HEK293 (cell line): ENCODE results near the gene ARHGAP22.

Experiments used
- CTCF ChIA-PET: fragments of 350-600 bp; formaldehyde crosslinking; extraction: SDS; loops from one replicate; lab custom pipeline; 2021; ENCODE audit warnings: antibody characterized with exemption; lab: Yijun Ruan, JAX
- POLR2A ChIA-PET: fragments of 300-600 bp; formaldehyde crosslinking; extraction: SDS; loops from one replicate; lab custom pipeline; 2020; ENCODE audit warnings: antibody characterized with exemption, inconsistent platforms; lab: Yijun Ruan, JAX
- H3K27ac ChIP-seq: fragments of 200-500 bp; sonication (Bioruptor generic); 2 replicates; pipeline ENCODE4 v1.5.1; 2014; ENCODE audit warnings: low read depth, low read length, control low read depth, inconsistent platforms; ENCODE audit errors: extremely low read depth
- H3K36me3 ChIP-seq, 2 experiments: fragments of 200-500 bp in 1 of 2; sonication (Bioruptor generic) in 1 of 2; 1 replicate in 1 of 2; 2 replicates in 1 of 2; pipeline ENCODE4 v1.5.1; 2014 to 2017; ENCODE audit warnings: inconsistent platforms in 2 of 2, low read length in 2 of 2; ENCODE audit not compliant: control insufficient read depth in 2 of 2, insufficient read depth in 1 of 2
- H3K4me1 ChIP-seq: fragments of 200-500 bp; sonication (Bioruptor generic); 2 replicates; pipeline ENCODE4 v1.5.1; 2014; ENCODE audit warnings: mild to moderate bottlenecking, low read length, inconsistent platforms; ENCODE audit not compliant: control insufficient read depth, insufficient read depth
- H3K4me3 ChIP-seq: 2 replicates; pipeline ENCODE4 v1.5.1; 2011; ENCODE audit warnings: low read depth, mild to moderate bottlenecking, control low read depth, low read length, moderate library complexity
- H3K9me3 ChIP-seq: fragments of 200-500 bp; sonication (Bioruptor generic); 2 replicates; pipeline ENCODE4 v1.5.1; 2014; ENCODE audit warnings: low read depth, low read length, inconsistent platforms; ENCODE audit not compliant: control insufficient read depth, insufficient read depth
- CTCF ChIP-seq: fragments of 450-650 bp; formaldehyde crosslinking; IDR thresholded peaks from 2 replicates; pipeline ENCODE4 v1.5.1; 2016; ENCODE audit warnings: missing biosample characterization, missing genetic modification characterization
- GFI1B ChIP-seq: fragments of 450-650 bp; formaldehyde crosslinking; IDR thresholded peaks from 2 replicates; pipeline ENCODE4 v1.5.1; 2016; ENCODE audit warnings: missing biosample characterization, missing genetic modification characterization
- GLI4 ChIP-seq: fragments of 450-650 bp; formaldehyde crosslinking; IDR thresholded peaks from 2 replicates; pipeline ENCODE4 v1.5.1; 2016; ENCODE audit warnings: missing biosample characterization, missing genetic modification characterization
- GLIS1 ChIP-seq: fragments of 450-650 bp; formaldehyde crosslinking; IDR thresholded peaks from 2 replicates; pipeline ENCODE4 v1.5.1; 2016; ENCODE audit warnings: missing biosample characterization, missing genetic modification characterization
- HOXD13 ChIP-seq: sonication (generic); formaldehyde crosslinking; IDR thresholded peaks from 2 replicates; pipeline ENCODE4 v1.8.0; 2022; ENCODE audit warnings: missing genetic modification reagents, borderline replicate concordance
- IKZF3 ChIP-seq: fragments of 450-650 bp; IDR thresholded peaks from 2 replicates; pipeline ENCODE4 v1.5.0; 2018; ENCODE audit warnings: missing biosample characterization, mild to moderate bottlenecking, missing genetic modification characterization, moderate library complexity
- KLF10 ChIP-seq: fragments of 450-650 bp; IDR thresholded peaks from 2 replicates; pipeline ENCODE4 v1.5.1; 2018; ENCODE audit warnings: missing biosample characterization, mild to moderate bottlenecking, missing genetic modification characterization
- SP3 ChIP-seq: fragments of 450-650 bp; formaldehyde crosslinking; IDR thresholded peaks from 2 replicates; pipeline ENCODE4 v1.5.1; 2016; ENCODE audit warnings: missing biosample characterization, missing genetic modification characterization
- YY1 ChIP-seq: fragments of 450-650 bp; formaldehyde crosslinking; IDR thresholded peaks from 2 replicates; pipeline ENCODE4 v1.5.1; 2018; ENCODE audit warnings: missing biosample characterization, missing genetic modification characterization
- ZBTB26 ChIP-seq: fragments of 450-650 bp; formaldehyde crosslinking; optimal IDR thresholded peaks from 2 replicates; pipeline ENCODE3; 2016; ENCODE audit warnings: missing biosample characterization, mild to moderate bottlenecking, missing genetic modification characterization
- ZBTB44 ChIP-seq: fragments of 450-650 bp; IDR thresholded peaks from 2 replicates; pipeline ENCODE4 v1.5.1; 2018; ENCODE audit warnings: missing biosample characterization, mild to moderate bottlenecking, missing genetic modification characterization
- ZBTB8A ChIP-seq: fragments of 450-650 bp; formaldehyde crosslinking; IDR thresholded peaks from 2 replicates; pipeline ENCODE4 v1.5.1; 2016; ENCODE audit warnings: missing biosample characterization, missing genetic modification characterization
- ZFP69B ChIP-seq: fragments of 450-650 bp; formaldehyde crosslinking; IDR thresholded peaks from 2 replicates; pipeline ENCODE4 v1.5.1; 2016; ENCODE audit warnings: missing biosample characterization, missing genetic modification characterization
- ZIC2 ChIP-seq: fragments of 450-650 bp; formaldehyde crosslinking; IDR thresholded peaks from 2 replicates; pipeline ENCODE4 v1.5.1; 2016; ENCODE audit warnings: missing biosample characterization, missing genetic modification characterization
- ZNF121 ChIP-seq: fragments of 450-650 bp; formaldehyde crosslinking; IDR thresholded peaks from 2 replicates; pipeline ENCODE4 v1.5.1; 2016; ENCODE audit warnings: missing biosample characterization, missing genetic modification characterization
- ZNF202 ChIP-seq: fragments of 450-650 bp; formaldehyde crosslinking; IDR thresholded peaks from 2 replicates; pipeline ENCODE4 v1.5.1; 2016; ENCODE audit warnings: missing biosample characterization, missing genetic modification characterization, borderline replicate concordance
- ZNF211 ChIP-seq: fragments of 450-650 bp; formaldehyde crosslinking; IDR thresholded peaks from 2 replicates; pipeline ENCODE4 v1.5.1; 2016; ENCODE audit warnings: low read depth, missing biosample characterization, missing genetic modification characterization
- ZNF214 ChIP-seq: fragments of 450-650 bp; formaldehyde crosslinking; IDR thresholded peaks from 2 replicates; pipeline ENCODE4 v1.5.1; 2017; ENCODE audit warnings: missing biosample characterization, mild to moderate bottlenecking, missing genetic modification characterization, borderline replicate concordance
- ZNF366 ChIP-seq: fragments of 450-650 bp; formaldehyde crosslinking; conservative IDR thresholded peaks from 2 replicates; pipeline ENCODE4 v1.5.1; 2016; ENCODE audit warnings: missing biosample characterization, missing genetic modification characterization
- ZNF521 ChIP-seq: fragments of 450-650 bp; formaldehyde crosslinking; IDR thresholded peaks from 2 replicates; pipeline ENCODE4 v1.5.1; 2017; ENCODE audit warnings: missing biosample characterization, mild to moderate bottlenecking, missing genetic modification characterization
- ZNF548 ChIP-seq: fragments of 450-650 bp; formaldehyde crosslinking; IDR thresholded peaks from 2 replicates; pipeline ENCODE4 v1.5.1; 2016; ENCODE audit warnings: missing biosample characterization, missing genetic modification characterization
- ZNF558 ChIP-seq: fragments of 450-650 bp; formaldehyde crosslinking; IDR thresholded peaks from 2 replicates; pipeline ENCODE4 v1.5.1; 2016; ENCODE audit warnings: missing biosample characterization, missing genetic modification characterization
- ZNF600 ChIP-seq: fragments of 450-650 bp; formaldehyde crosslinking; IDR thresholded peaks from 2 replicates; pipeline ENCODE4 v1.5.1; 2016; ENCODE audit warnings: missing biosample characterization, missing genetic modification characterization
- ZNF645 ChIP-seq: fragments of 450-650 bp; formaldehyde crosslinking; IDR thresholded peaks from 2 replicates; pipeline ENCODE4; 2016; ENCODE audit warnings: missing biosample characterization, missing genetic modification characterization
- ZNF670 ChIP-seq: fragments of 450-650 bp; formaldehyde crosslinking; IDR thresholded peaks from 2 replicates; pipeline ENCODE4 v1.5.1; 2016; ENCODE audit warnings: missing biosample characterization, missing genetic modification characterization, low read depth
- TF ChIP-seq, protein P1 (sequence below): fragments of 450-650 bp; formaldehyde crosslinking; IDR thresholded peaks from 2 replicates; pipeline ENCODE4 v1.5.1; 2016; ENCODE audit warnings: missing biosample characterization, missing genetic modification characterization
- TF ChIP-seq, protein P2 (sequence below): fragments of 450-650 bp; formaldehyde crosslinking; IDR thresholded peaks from 2 replicates; pipeline ENCODE4 v1.5.1; 2017; ENCODE audit warnings: missing biosample characterization, missing genetic modification characterization

Gene ARHGAP22

GRCh38 chr10:48445932-48446331 lies 158.9 kb downstream of the ARHGAP22 start:
- ChIA-PET POLR2A (no interaction called here), CTCF (interaction anchor here (0.9 to 2.9 kb wide), 5 partner anchors 58 to 212 kb away, joined by 4 to 21 read pairs (median 5); no protein-coding TSS in a partner anchor)
- Histone ChIP-seq H3K27ac (no peak overlapping the region), H3K4me1 (no peaks in the 10 kb centered on the region), H3K36me3 (peaks cover 0 to 21% of the 10 kb centered on the region in 2 experiments; a peak in 1 of 3 replicates), H3K9me3 (no peaks in the 10 kb centered on the region), H3K4me3 (no peak overlapping the region)
- no peak for TF ChIP-seq ZNF600 (tag by site-specific recombination)
- no peak for TF ChIP-seq ZNF558 (tag by site-specific recombination)
- no peak for TF ChIP-seq ZNF521 (tag by site-specific recombination)
- no peak for TF ChIP-seq ZBTB8A (tag by site-specific recombination)
- TF ChIP-seq ZNF670 (tag by site-specific recombination) = no peak
- TF ChIP-seq GLI4 (tag by site-specific recombination) = no peak
- no peak for TF ChIP-seq ZNF202 (tag by site-specific recombination)
- TF ChIP-seq, protein P1, sequence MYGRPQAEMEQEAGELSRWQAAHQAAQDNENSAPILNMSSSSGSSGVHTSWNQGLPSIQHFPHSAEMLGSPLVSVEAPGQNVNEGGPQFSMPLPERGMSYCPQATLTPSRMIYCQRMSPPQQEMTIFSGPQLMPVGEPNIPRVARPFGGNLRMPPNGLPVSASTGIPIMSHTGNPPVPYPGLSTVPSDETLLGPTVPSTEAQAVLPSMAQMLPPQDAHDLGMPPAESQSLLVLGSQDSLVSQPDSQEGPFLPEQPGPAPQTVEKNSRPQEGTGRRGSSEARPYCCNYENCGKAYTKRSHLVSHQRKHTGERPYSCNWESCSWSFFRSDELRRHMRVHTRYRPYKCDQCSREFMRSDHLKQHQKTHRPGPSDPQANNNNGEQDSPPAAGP (tag by site-specific recombination) = no peak
- TF ChIP-seq ZNF214 (tag by site-specific recombination) = no peak
- no peak for TF ChIP-seq ZNF645 (tag by site-specific recombination)
- no peak for TF ChIP-seq IKZF3 (tag by site-specific recombination)
- no peak for TF ChIP-seq YY1 (tag by site-specific recombination)
- no peak for TF ChIP-seq ZNF366 (tag by site-specific recombination)
- no peak for TF ChIP-seq ZNF548 (tag by site-specific recombination)
- TF ChIP-seq ZFP69B = no peak
- TF ChIP-seq ZBTB26 (tag by site-specific recombination) = no peak
- no peak for TF ChIP-seq KLF10 (tag by site-specific recombination)
- TF ChIP-seq SP3 (tag by site-specific recombination) = no peak

- Histone ChIP-seq H3K4me3 (no peak overlapping the region), H3K9me3 (no peaks in the 10 kb centered on the region), H3K36me3 (peaks cover 0 to 20% of the 10 kb centered on the region in 2 experiments; a peak in 1 of 3 replicates), H3K4me1 (no peaks in the 10 kb centered on the region), H3K27ac (no peak overlapping the region)
- CTCF ChIA-PET = interaction anchor here (0.7 to 2.9 kb wide), 11 partner anchors 46 to 213 kb away, joined by 3 to 21 read pairs (median 5); no protein-coding TSS in a partner anchor
- POLR2A ChIA-PET = interaction anchor here (0.8 kb wide), 1 partner anchor 18 kb away, joined by 3 read pairs; no protein-coding TSS in a partner anchor
- TF ChIP-seq, protein P2, sequence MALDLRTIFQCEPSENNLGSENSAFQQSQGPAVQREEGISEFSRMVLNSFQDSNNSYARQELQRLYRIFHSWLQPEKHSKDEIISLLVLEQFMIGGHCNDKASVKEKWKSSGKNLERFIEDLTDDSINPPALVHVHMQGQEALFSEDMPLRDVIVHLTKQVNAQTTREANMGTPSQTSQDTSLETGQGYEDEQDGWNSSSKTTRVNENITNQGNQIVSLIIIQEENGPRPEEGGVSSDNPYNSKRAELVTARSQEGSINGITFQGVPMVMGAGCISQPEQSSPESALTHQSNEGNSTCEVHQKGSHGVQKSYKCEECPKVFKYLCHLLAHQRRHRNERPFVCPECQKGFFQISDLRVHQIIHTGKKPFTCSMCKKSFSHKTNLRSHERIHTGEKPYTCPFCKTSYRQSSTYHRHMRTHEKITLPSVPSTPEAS (tag by site-specific recombination) = no peak
- TF ChIP-seq ZBTB44 (tag by site-specific recombination) (no peak), GFI1B (tag by site-specific recombination) (no peak), CTCF (tag by site-specific recombination) (peak; percentile 74), ZNF121 (no peak), ZNF211 (no peak), GLIS1 (tag by site-specific recombination) (0 out of 2 replicates have a peak, but pooled peaks have one; percentile 7), HOXD13 (no peak), ZIC2 (peak; percentile 97)
- TF ChIP-seq, all 188 proteins: peak for 3
These were observed 159.7 kb downstream of the ARHGAP22 start for GRCh38 chr10:48444861-48445841.
